CD4-positive, alpha-beta T cell (primary cell): ENCODE data around the gene DLGAP4. TPM values are rescaled to one million over a fixed set of nuclear protein-coding genes. Genes with fewer than 3 reads are reported as not detected.

ENCODE experiments used
- ATAC-seq: fragments of 200-7000 bp; cut with Tn5 transposase; one replicate; pipeline ENCODE4 v1.10.0; 2022; ENCODE audit warnings: mild to moderate bottlenecking; ENCODE audit not compliant: poor library complexity
- CTCF ChIA-PET: fragments of 350-600 bp; sonication (Branson Sonifier 250); formaldehyde crosslinking; loops from one replicate; lab custom pipeline; 2021; ENCODE audit warnings: antibody characterized with exemption, inconsistent platforms; lab: Charles Lee
- POLR2A ChIA-PET: fragments of 350-600 bp; sonication (Branson Sonifier 250); formaldehyde crosslinking; loops from one replicate; lab custom pipeline; 2021; ENCODE audit warnings: antibody characterized with exemption, inconsistent platforms; lab: Charles Lee
- DNase-seq, 14 experiments: peaks; one replicate each; pipeline ENCODE4 v3.0.0-alpha.2; 2013 to 2020; ENCODE audit warnings: mixed read lengths in 2 of 14
- H3K27ac ChIP-seq, 2 donors: one replicate each; pipeline versions ENCODE4 v1.5.1 to v1.7.0; 2013; ENCODE audit warnings: low read length in 2 of 2, low read depth in 1 of 2, mild to moderate bottlenecking in 1 of 2
- H3K27me3 ChIP-seq, 2 experiments: 1 replicate in 1 of 2; 2 replicates in 1 of 2; pipeline versions ENCODE4 v1.6.1 to v1.7.0; 2013; ENCODE audit warnings: low read length in 2 of 2, control low read depth in 1 of 2, mild to moderate bottlenecking in 1 of 2, moderate library complexity in 1 of 2; ENCODE audit not compliant: insufficient read depth in 2 of 2, control insufficient read depth in 1 of 2
- H3K36me3 ChIP-seq: one replicate; pipeline ENCODE4 v1.6.1; 2013; ENCODE audit warnings: low read length, control low read depth; ENCODE audit not compliant: insufficient read depth
- H3K4me1 ChIP-seq: one replicate; pipeline ENCODE4 v1.6.1; 2013; ENCODE audit warnings: low read length, control low read depth; ENCODE audit not compliant: insufficient read depth
- H3K4me3 ChIP-seq: one replicate; pipeline ENCODE4 v1.5.1; 2013; ENCODE audit warnings: mild to moderate bottlenecking, low read length, moderate library complexity
- H3K9me3 ChIP-seq, 2 experiments: 1 replicate in 1 of 2; 2 replicates in 1 of 2; pipeline versions ENCODE4 v1.6.1 to v1.7.0; 2013; ENCODE audit warnings: low read length in 2 of 2, mild to moderate bottlenecking in 2 of 2, control low read depth in 1 of 2, moderate library complexity in 1 of 2; ENCODE audit not compliant: control insufficient read depth in 1 of 2, insufficient read depth in 1 of 2
- H3K27ac Mint-ChIP-seq: one replicate; pipeline ENCODE4 v1.8.0; 2020; ENCODE audit warnings: mixed read lengths
- H3K27me3 Mint-ChIP-seq: one replicate; pipeline ENCODE4 v1.8.0; 2021; ENCODE audit warnings: mixed read lengths
- H3K36me3 Mint-ChIP-seq: one replicate; pipeline ENCODE4 v1.8.0; 2021; ENCODE audit warnings: low read depth, mixed read lengths
- H3K4me1 Mint-ChIP-seq: one replicate; pipeline ENCODE4 v1.8.0; 2021; ENCODE audit warnings: low read depth, mixed read lengths
- H3K4me3 Mint-ChIP-seq: one replicate; pipeline ENCODE4 v1.8.0; 2020; ENCODE audit warnings: mild to moderate bottlenecking, mixed read lengths
- H3K9me3 Mint-ChIP-seq: one replicate; pipeline ENCODE4 v1.8.0; 2020; ENCODE audit warnings: mixed read lengths
- CTCF ChIP-seq: fragments of 200-600 bp; IDR thresholded peaks from one replicate; pipeline ENCODE4 v1.8.0; 2022; ENCODE audit warnings: antibody characterized with exemption, mild to moderate bottlenecking
- intact Hi-C, 2 experiments: fragments of 100-400 bp; cut with DNase I in 1 of 2; cut with micrococcal nuclease in 1 of 2; formaldehyde crosslinking; loops; one replicate each; pipeline versions ENCODE4 v1.15.1 to v1.9.0; 2023 to 2025; cut with DNase I, micrococcal nuclease
- total RNA-seq, 174 experiments: library from RNA in 2 of 174; stranded (reverse) in 2 of 174; gene quantifications; one replicate each; pipeline ENCODE4 v1.2.3 and lab custom pipeline; 2021 to 2026

The DLGAP4 gene
- total RNA-seq, 2 experiments from 2014 or later: 16.0 to 16.1 TPM

GRCh38 chr20:36274181-36274841 lies 31.8 kb upstream of the DLGAP4 start:
- ATAC-seq (no peak), DNase-seq (no peak)
- Mint-ChIP-seq H3K4me1 (no peaks in the 10 kb centered on the region), H3K4me3 (no peak overlapping the region), H3K27me3 (peaks cover 6% of the 10 kb centered on the region), H3K36me3 (no peaks in the 10 kb centered on the region), H3K9me3 (no peaks in the 10 kb centered on the region), H3K27ac (no peak overlapping the region)
- Histone ChIP-seq H3K9me3 (peaks cover 0 to 1% of the 10 kb centered on the region in 2 experiments), H3K4me1 (no peaks in the 10 kb centered on the region), H3K27ac (no peak overlapping the region), H3K36me3 (no peaks in the 10 kb centered on the region), H3K27me3 (peaks cover 3 to 6% of the 10 kb centered on the region in 2 experiments), H3K4me3 (no peak overlapping the region)
- intact Hi-C loops: no loop called here
- TF ChIP-seq CTCF: no peak
- POLR2A ChIA-PET: interaction anchor here (0.6 kb wide), 1 partner anchor 1256 kb away, joined by 3 read pairs; no protein-coding TSS in a partner anchor
- CTCF ChIA-PET: no interaction called here

GRCh38 chr20:36275011-36275410 lies 31.1 kb upstream of the DLGAP4 start:
- TF ChIP-seq CTCF: no peak
- intact Hi-C loops: no loop called here
- H3K27me3 ChIP-seq: peaks cover 6 to 8% of the 10 kb centered on the region in 2 experiments
- Mint-ChIP-seq H3K4me3 (no peak overlapping the region), H3K4me1 (no peaks in the 10 kb centered on the region), H3K9me3 (no peaks in the 10 kb centered on the region), H3K27me3 (peaks cover 6% of the 10 kb centered on the region), H3K36me3 (no peaks in the 10 kb centered on the region), H3K27ac (no peak overlapping the region)
- H3K9me3 ChIP-seq: peaks cover 0 to 8% of the 10 kb centered on the region in 2 experiments
- H3K4me1 ChIP-seq: no peaks in the 10 kb centered on the region
- ATAC-seq (no peak), DNase-seq (no peak)
- H3K36me3 ChIP-seq: no peaks in the 10 kb centered on the region
- POLR2A ChIA-PET: no interaction called here
- H3K4me3 ChIP-seq: no peak overlapping the region
- no peak overlapping the region for H3K27ac ChIP-seq
- CTCF ChIA-PET: no interaction called here

GRCh38 chr20:36275441-36276189 lies 30.5 kb upstream of the DLGAP4 start:
- Histone ChIP-seq H3K27ac (no peak overlapping the region), H3K4me1 (no peaks in the 10 kb centered on the region), H3K27me3 (peaks cover 6 to 8% of the 10 kb centered on the region in 2 experiments), H3K4me3 (no peak overlapping the region), H3K9me3 (peaks cover 0 to 8% of the 10 kb centered on the region in 2 experiments), H3K36me3 (no peaks in the 10 kb centered on the region)
- intact Hi-C loops: no loop called here
- no peaks in the 10 kb centered on the region for H3K4me1 Mint-ChIP-seq
- no peaks in the 10 kb centered on the region for H3K36me3 Mint-ChIP-seq
- no peak for TF ChIP-seq CTCF
- CTCF ChIA-PET: no interaction called here
- ATAC-seq (no peak), DNase-seq (no peak)
- no peak overlapping the region for H3K27ac Mint-ChIP-seq
- H3K9me3 Mint-ChIP-seq: no peaks in the 10 kb centered on the region
- H3K4me3 Mint-ChIP-seq: no peak overlapping the region
- H3K27me3 Mint-ChIP-seq: peaks cover 12% of the 10 kb centered on the region
- POLR2A ChIA-PET: no interaction called here
